Subcutaneous adipose tissue (tissue), 4 donors: ENCODE data around the gene AP5Z1. TPM values are rescaled to one million over a fixed set of nuclear protein-coding genes. Genes with fewer than 3 reads are reported as not detected.

ENCODE experiments used
- CTCF ChIP-seq: fragments of 450-650 bp; IDR thresholded peaks from one replicate; pipeline ENCODE4 v1.5.1; 2016; ENCODE audit warnings: low read depth, mild to moderate bottlenecking, control low read depth, antibody characterized with exemption, moderate library complexity
- total RNA-seq, 4 donors: library from RNA; depleted of rRNA; stranded (reverse); fragments of >200 nt; gene quantifications; one replicate each; pipeline ENCODE4 v1.1.0, GENCODE V29; 2016

Gene AP5Z1
- total RNA-seq, 4 donors from 2014 or later, result 9.6 to 39.4 (median 21.1) TPM

DNA sequence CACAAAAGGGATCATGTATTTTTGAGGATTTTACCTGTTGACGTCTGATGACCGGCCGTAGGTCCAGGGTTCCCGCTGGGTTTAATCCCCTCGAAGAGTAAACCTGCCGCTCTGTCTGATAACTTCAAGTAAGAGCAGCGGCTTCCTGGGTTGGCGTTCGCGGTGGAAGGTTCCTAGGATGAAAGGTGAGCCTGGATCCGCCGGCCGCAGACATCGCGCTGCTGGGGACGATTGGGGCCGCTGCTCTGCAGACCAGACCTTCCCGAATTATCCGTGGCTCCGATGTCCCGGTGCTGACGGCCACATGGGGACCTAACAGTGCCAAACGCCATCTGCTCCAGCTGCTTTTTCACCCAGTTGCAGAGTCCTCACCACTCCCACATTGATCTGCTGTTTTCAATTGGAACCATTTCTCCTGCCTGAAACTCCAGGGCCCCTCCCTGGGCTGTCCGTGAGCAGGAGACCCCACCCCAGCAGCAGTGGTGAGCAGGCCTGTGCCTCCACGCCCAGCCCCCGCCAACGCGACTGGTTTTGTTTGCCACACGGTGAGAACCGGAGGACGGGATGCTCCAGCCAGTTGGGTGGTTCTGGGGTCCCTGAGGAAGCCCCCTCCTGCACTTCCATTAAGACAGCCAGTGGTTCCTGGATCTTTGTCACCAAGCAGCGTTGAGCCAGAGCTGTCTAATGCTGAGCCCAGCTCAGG lies 12.2 kb upstream of the AP5Z1 start:
- TF ChIP-seq CTCF, result no peak

GRCh38 chr7:4763794-4764185 lies 11.6 kb upstream of the AP5Z1 start:
- no peak for TF ChIP-seq CTCF

DNA sequence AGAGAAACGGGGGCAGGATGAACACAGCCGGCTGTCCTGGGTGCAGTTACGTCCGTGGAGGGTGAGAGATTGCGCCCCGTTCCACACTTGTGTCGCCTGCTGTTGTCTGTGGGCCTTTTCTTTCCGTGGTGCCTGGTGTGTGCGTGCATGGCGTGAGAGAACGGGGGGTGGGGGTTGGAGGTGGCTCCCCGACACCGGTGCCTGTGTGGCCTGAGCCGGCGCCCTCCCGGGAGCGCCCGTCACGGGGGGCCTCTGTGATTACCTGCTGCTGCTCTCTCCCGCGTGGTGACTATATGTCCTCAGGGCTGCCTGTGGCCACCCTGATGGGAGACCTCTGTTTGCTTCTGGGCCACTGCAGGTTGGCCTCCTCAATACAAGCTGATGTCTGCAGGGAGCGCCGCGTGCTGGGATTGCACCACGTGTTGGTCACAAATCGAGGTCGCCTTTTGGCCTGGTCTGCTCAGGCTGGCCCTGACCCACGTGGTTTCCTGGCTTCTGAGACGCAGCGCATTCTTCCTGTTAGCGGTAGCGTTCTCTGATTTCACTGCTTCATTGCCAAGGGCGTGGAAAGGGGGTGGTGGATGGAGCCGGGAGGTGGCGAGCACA lies 10.9 kb upstream of the AP5Z1 start:
- no peak for TF ChIP-seq CTCF

- TF ChIP-seq CTCF, result no peak
These were observed 9.5 kb upstream of the AP5Z1 start for GRCh38 chr7:4765776-4766490.

DNA sequence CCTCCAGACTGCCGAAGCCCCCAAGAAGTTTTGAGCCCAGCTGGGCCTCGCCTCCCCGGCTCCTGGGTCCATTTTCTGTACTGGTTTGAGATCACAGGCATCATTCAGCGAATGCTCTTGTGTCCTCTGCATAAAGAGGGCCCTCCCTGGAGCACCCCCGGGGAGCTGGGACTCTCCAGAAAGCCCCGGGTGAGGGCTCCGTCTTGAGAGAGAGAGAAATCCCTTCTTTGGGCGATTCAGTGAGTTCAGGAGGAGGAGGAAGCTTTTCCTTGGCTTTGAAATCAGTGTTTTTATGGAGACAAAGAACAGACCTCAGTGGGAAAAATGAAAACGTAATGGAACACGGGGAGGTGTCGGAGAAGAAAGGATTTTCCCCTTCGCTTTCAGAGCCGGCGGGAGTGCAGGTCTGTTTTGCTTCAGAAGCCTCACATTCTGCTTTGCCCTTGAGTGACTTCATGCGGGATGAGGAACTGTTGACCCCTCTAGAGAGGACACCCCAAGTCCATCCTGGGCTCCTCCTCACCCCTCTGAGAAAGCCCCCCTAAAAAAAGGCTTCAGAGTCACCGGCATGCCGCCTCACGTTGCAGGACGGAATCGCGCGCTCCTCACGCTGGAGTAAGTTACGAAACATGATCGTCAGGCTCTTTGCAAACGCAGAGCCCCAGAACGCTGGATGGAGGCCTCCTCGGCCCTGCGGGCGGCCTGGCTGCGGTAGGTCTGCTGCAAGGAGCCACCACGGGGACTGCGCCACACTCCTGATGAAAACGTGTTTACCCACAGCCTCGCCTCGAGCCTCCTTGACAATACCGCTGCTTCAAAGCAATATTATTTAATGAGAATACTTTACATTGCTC lies 8.5 kb upstream of the AP5Z1 start:
- TF ChIP-seq CTCF, result no peak

DNA sequence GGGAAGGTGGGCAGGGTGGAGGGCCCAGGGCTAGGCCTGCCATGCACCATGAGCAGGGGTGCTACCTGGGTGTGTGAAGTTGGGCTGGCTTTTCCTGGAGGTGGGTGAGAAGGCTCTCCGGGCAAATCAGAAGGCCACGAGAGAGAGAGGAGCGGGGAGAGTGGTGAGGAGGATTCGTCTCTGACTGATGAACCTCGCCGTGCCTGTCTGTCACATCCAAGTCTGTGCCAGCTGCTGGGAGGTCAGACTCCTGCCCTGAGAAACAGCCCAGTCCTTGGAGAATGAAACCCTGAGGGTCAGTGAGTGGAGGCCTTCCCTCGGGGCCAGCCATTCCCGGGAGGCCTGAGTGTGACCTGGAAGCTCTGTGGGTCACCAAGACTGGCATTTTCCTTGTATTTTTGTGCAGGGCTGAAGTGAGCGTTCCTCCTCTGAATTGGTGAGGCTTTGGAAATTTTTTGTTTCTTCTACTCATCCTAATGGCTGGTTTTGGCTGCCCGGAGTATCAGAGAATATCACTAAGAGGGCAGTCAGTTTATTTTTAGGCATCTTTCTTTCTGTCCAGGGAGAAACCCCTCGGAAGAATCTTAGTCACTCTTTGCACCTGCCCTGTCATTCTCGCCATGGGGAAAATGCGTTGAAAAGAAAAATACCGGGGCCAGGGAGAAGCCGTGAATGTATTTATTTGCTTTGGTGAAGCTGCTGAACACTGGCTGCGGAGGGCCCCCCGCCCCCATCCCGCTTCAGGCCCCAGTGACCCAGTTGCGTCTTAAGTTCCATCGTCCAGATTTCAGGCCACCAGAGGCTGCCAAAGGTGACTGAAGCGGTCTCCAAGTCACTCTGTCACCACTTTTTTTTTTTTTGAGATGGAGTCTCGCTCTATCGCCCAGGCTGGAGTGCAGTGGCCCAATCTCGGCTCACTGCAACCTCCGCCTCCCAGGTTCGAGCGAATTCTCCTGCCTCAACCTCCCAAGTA lies 6.5 kb upstream of the AP5Z1 start:
- TF ChIP-seq CTCF, result no peak
